Activated B cell treated with CpG ODN at 0.5 μM for 24 hours (primary cell): Measurements from ENCODE around the gene CHCHD3. TPM values are rescaled to one million over a fixed set of nuclear protein-coding genes. Genes with fewer than 3 reads are reported as not detected.

Source experiments
- ATAC-seq: fragments of 200-7000 bp; cut with Tn5 transposase; one replicate; pipeline ENCODE4 v1.10.0; 2021; ENCODE audit warnings: low read depth, mild to moderate bottlenecking, moderate library complexity
- CTCF ChIA-PET: fragments of 350-600 bp; sonication (Branson Sonifier 250); formaldehyde crosslinking; loops from one replicate; lab custom pipeline; 2021; ENCODE audit warnings: antibody characterized with exemption; lab: Charles Lee
- POLR2A ChIA-PET: fragments of 350-600 bp; sonication (Branson Sonifier 250); formaldehyde crosslinking; loops from one replicate; lab custom pipeline; 2021; ENCODE audit warnings: antibody characterized with exemption; lab: Charles Lee
- DNase-seq: peaks from one replicate; pipeline ENCODE4 v3.0.0; 2022
- H3K27ac Mint-ChIP-seq: one replicate; pipeline ENCODE4 v1.8.0; 2020; ENCODE audit warnings: mixed read lengths
- H3K27me3 Mint-ChIP-seq: one replicate; pipeline ENCODE4 v1.8.0; 2021; ENCODE audit warnings: mixed read lengths
- H3K36me3 Mint-ChIP-seq: one replicate; pipeline ENCODE4 v1.8.0; 2021; ENCODE audit warnings: low read depth, mixed read lengths
- H3K4me1 Mint-ChIP-seq: one replicate; pipeline ENCODE4 v1.8.0; 2021; ENCODE audit warnings: mixed read lengths
- H3K4me3 Mint-ChIP-seq: one replicate; pipeline ENCODE4 v1.8.0; 2020; ENCODE audit warnings: mild to moderate bottlenecking, mixed read lengths
- H3K9me3 Mint-ChIP-seq: one replicate; pipeline ENCODE4 v1.8.0; 2020; ENCODE audit warnings: mixed read lengths
- CTCF ChIP-seq: fragments of 200-600 bp; IDR thresholded peaks from one replicate; pipeline ENCODE4 v1.8.0; 2022; ENCODE audit warnings: antibody characterized with exemption, mild to moderate bottlenecking
- intact Hi-C: fragments of 100-400 bp; cut with micrococcal nuclease; formaldehyde crosslinking; loops from one replicate; pipeline ENCODE4 v1.15.1; 2024
- total RNA-seq: library from RNA; stranded (reverse); gene quantifications from 2 replicates; pipeline ENCODE4 v1.2.3, GENCODE V29; 2022

Gene CHCHD3
- total RNA-seq, 1 donor from 2014 or later: 53.6 TPM

GRCh38 chr7:132765861-132766260 lies 316.0 kb downstream of the CHCHD3 start:
- DNase-seq (no peak), ATAC-seq (no peak)
- TF ChIP-seq CTCF: no peak
- H3K27me3 Mint-ChIP-seq: no peaks in the 10 kb centered on the region
- H3K27ac Mint-ChIP-seq: no peak overlapping the region
- peaks cover 15% of the 10 kb centered on the region for H3K9me3 Mint-ChIP-seq
- CTCF ChIA-PET: no interaction called here
- intact Hi-C loops: no loop called here
- POLR2A ChIA-PET: no interaction called here
- no peak overlapping the region for H3K4me3 Mint-ChIP-seq
- peaks cover 5% of the 10 kb centered on the region for H3K4me1 Mint-ChIP-seq
- H3K36me3 Mint-ChIP-seq: no peaks in the 10 kb centered on the region

GRCh38 chr7:132764762-132765161 lies 317.1 kb downstream of the CHCHD3 start:
- POLR2A ChIA-PET: no interaction called here
- Mint-ChIP-seq H3K9me3 (peaks cover 10% of the 10 kb centered on the region), H3K27ac (no peak overlapping the region)

GRCh38 chr7:132760866-132761265 lies 321.0 kb downstream of the CHCHD3 start:
- no peak for DNase-seq
- Mint-ChIP-seq H3K4me1 (no peaks in the 10 kb centered on the region), H3K4me3 (no peak overlapping the region), H3K36me3 (no peaks in the 10 kb centered on the region), H3K27ac (no peak overlapping the region), H3K9me3 (no peaks in the 10 kb centered on the region), H3K27me3 (no peaks in the 10 kb centered on the region)
- no peak for ATAC-seq
- CTCF ChIA-PET: no interaction called here
- TF ChIP-seq CTCF: no peak
- intact Hi-C loops: no loop called here
- POLR2A ChIA-PET: no interaction called here

More at GRCh38 chr7:132764762-132765161, 317.1 kb downstream of the CHCHD3 start:
- ATAC-seq (no peak), DNase-seq (no peak)
- CTCF ChIA-PET: no interaction called here
- Mint-ChIP-seq H3K4me1 (no peaks in the 10 kb centered on the region), H3K27me3 (no peaks in the 10 kb centered on the region), H3K4me3 (no peak overlapping the region), H3K36me3 (no peaks in the 10 kb centered on the region)
- intact Hi-C loops: no loop called here
- TF ChIP-seq CTCF: no peak

GRCh38 chr7:132760244-132760623 lies 321.7 kb downstream of the CHCHD3 start:
- Mint-ChIP-seq H3K4me3 (no peak overlapping the region), H3K27ac (no peak overlapping the region), H3K27me3 (no peaks in the 10 kb centered on the region), H3K36me3 (no peaks in the 10 kb centered on the region), H3K9me3 (no peaks in the 10 kb centered on the region), H3K4me1 (no peaks in the 10 kb centered on the region)
- no peak for ATAC-seq
- intact Hi-C loops: no loop called here
- no peak for TF ChIP-seq CTCF
- POLR2A ChIA-PET: no interaction called here
- CTCF ChIA-PET: no interaction called here
- no peak for DNase-seq

GRCh38 chr7:132759482-132760243 lies 322.2 kb downstream of the CHCHD3 start:
- Mint-ChIP-seq H3K4me1 (no peaks in the 10 kb centered on the region), H3K4me3 (no peak overlapping the region), H3K36me3 (no peaks in the 10 kb centered on the region), H3K27me3 (no peaks in the 10 kb centered on the region), H3K9me3 (no peaks in the 10 kb centered on the region), H3K27ac (no peak overlapping the region)
- CTCF ChIA-PET: no interaction called here
- no peak for TF ChIP-seq CTCF
- POLR2A ChIA-PET: no interaction called here
- ATAC-seq: no peak
- no peak for DNase-seq
- intact Hi-C loops: no loop called here
